Suprapubic skin (tissue), 3 donors: Measurements from ENCODE around the gene SLC35A4.

ENCODE experiments used
- POLR2A ChIP-seq, 2 donors: fragments of 450-650 bp; IDR thresholded peaks; one replicate each; pipeline ENCODE4 v1.6.1; 2017; ENCODE audit warnings: antibody characterized with exemption in 2 of 2, mild to moderate bottlenecking in 2 of 2, moderate library complexity in 2 of 2
- TF ChIP-seq, protein P1 (sequence below), 2 donors: fragments of 200-600 bp in 1 of 2; fragments of 450-650 bp in 1 of 2; sonication (generic) in 1 of 2; IDR thresholded peaks; one replicate each; pipeline ENCODE4 v1.5.1; 2016 to 2019; ENCODE audit warnings: antibody characterized with exemption in 2 of 2, mild to moderate bottlenecking in 1 of 2, moderate library complexity in 1 of 2

DNA sequence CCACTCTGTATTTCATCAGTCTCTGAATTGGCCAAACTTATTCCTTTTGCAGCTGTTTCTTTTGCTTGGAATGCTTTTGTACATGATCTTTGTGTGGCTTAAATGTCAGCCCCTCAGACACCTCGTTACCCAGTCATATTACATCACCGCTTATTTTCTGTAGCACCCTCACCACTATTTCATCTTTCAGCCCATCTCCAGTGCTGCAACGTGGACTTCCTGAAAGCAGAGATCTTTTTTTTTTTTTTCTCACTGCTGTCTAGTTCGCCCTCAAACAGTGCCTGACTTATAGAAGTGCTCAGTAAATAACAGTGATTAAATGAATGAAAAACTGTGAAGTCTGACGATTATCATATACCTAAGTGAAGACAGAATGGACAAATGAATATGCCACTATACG, 8.2 kb upstream of the SLC35A4 start:
- TF ChIP-seq, protein P1, sequence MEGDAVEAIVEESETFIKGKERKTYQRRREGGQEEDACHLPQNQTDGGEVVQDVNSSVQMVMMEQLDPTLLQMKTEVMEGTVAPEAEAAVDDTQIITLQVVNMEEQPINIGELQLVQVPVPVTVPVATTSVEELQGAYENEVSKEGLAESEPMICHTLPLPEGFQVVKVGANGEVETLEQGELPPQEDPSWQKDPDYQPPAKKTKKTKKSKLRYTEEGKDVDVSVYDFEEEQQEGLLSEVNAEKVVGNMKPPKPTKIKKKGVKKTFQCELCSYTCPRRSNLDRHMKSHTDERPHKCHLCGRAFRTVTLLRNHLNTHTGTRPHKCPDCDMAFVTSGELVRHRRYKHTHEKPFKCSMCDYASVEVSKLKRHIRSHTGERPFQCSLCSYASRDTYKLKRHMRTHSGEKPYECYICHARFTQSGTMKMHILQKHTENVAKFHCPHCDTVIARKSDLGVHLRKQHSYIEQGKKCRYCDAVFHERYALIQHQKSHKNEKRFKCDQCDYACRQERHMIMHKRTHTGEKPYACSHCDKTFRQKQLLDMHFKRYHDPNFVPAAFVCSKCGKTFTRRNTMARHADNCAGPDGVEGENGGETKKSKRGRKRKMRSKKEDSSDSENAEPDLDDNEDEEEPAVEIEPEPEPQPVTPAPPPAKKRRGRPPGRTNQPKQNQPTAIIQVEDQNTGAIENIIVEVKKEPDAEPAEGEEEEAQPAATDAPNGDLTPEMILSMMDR (IDR thresholded peaks at IDR 0.05) = no peak
- TF ChIP-seq POLR2A (IDR thresholded peaks at IDR 0.05) = no peak
